GM13977 (cell line): Measurements from ENCODE around the gene MYT1.
"Not testable (repeated sequence)": the region's sequence is repeated elsewhere in the genome, so short reads cannot be mapped to it uniquely, and the experiment has no call there.

Source experiments
- DNase-seq: peaks from one replicate; pipeline ENCODE4 v3.0.0; 2012; ENCODE audit warnings: low spot score
- in situ Hi-C: fragments of 300-500 bp; cut with MboI; formaldehyde crosslinking; loops from one replicate; pipeline ENCODE4 v1.12.0; 2022; ENCODE audit warnings: low sequenced_read_pairs, low pct_unique_long_range_greater_than_20kb, mixed read lengths, inconsistent platforms; ENCODE audit not compliant: unreplicated experiment
- TF ChIP-seq, protein P1 (sequence below): IDR thresholded peaks from 2 replicates; pipeline ENCODE4 v1.5.1; 2012; ENCODE audit warnings: mild to moderate bottlenecking, control low read depth; ENCODE audit not compliant: insufficient read depth; ENCODE audit errors: extremely low read depth, missing control alignments

The MYT1 gene

DNA sequence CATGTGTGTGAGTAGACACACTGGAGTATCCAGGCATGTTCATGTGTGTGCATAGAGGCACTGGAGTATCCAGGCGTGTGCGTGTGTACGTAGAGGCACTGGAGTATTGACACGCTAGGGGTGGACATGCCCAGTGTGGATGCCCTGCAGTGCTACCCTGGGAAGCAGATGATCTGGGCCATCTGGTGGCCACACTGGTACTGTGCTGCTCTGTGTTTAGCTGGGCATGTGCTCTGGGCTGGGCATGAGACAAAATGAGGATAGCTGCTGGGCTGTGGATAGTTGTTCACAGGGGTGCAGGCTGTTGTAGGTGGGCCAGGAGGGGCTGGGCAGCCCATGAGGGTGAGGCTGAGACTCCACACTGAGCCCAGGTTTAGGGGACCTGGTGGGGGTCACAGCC lies 32.8 kb upstream of the MYT1 start:
- TF ChIP-seq, protein P1, sequence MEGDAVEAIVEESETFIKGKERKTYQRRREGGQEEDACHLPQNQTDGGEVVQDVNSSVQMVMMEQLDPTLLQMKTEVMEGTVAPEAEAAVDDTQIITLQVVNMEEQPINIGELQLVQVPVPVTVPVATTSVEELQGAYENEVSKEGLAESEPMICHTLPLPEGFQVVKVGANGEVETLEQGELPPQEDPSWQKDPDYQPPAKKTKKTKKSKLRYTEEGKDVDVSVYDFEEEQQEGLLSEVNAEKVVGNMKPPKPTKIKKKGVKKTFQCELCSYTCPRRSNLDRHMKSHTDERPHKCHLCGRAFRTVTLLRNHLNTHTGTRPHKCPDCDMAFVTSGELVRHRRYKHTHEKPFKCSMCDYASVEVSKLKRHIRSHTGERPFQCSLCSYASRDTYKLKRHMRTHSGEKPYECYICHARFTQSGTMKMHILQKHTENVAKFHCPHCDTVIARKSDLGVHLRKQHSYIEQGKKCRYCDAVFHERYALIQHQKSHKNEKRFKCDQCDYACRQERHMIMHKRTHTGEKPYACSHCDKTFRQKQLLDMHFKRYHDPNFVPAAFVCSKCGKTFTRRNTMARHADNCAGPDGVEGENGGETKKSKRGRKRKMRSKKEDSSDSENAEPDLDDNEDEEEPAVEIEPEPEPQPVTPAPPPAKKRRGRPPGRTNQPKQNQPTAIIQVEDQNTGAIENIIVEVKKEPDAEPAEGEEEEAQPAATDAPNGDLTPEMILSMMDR: peak; percentile 20
- no peak for DNase-seq
- in situ Hi-C loops: no loop called here

DNA sequence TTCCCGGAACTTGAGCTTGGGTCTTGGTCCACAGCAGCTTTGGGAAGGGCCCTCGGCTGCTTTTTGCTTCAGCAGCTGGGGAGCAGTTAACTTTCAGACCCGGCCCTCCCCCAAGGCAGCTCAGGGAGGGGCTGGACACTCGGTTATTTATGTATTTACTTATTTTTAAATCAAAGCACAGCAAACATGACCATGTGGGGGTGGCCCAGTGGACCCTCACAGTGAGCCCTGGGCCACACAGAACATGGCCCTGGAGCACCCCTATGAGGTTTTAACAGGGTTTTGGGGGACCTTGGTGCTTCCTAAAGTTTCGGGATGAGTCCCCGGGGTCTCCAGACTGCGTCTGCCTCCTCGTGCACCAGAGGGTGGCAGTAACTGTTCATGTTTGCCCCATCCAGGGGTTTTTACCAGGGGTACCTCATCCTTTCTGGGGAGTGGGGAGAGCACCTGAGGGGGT lies 30.3 kb upstream of the MYT1 start:
- DNase-seq: no peak
- in situ Hi-C loops: no loop called here
- TF ChIP-seq, protein P1: peak; percentile 40

DNA sequence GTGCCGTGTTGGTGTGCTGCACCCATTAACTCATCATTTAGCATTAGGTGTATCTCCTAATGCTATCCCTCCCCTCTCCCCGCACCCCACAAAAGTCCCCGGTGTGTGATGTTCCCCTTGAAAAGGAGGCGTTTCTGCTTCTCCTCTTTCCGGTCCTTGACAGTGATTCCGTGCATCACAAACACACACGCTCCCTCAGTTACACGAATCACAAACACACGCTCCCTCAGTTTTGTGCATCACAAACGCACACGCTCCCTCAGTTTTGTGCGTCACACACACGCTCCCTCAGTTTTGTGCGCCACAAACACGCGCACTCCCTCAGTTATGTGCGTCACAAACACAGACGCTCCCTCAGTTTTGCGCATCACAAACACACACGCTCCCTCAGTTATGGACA lies 29.5 kb upstream of the MYT1 start:
- DNase-seq, in situ Hi-C loops: not testable (repeated sequence)

DNA sequence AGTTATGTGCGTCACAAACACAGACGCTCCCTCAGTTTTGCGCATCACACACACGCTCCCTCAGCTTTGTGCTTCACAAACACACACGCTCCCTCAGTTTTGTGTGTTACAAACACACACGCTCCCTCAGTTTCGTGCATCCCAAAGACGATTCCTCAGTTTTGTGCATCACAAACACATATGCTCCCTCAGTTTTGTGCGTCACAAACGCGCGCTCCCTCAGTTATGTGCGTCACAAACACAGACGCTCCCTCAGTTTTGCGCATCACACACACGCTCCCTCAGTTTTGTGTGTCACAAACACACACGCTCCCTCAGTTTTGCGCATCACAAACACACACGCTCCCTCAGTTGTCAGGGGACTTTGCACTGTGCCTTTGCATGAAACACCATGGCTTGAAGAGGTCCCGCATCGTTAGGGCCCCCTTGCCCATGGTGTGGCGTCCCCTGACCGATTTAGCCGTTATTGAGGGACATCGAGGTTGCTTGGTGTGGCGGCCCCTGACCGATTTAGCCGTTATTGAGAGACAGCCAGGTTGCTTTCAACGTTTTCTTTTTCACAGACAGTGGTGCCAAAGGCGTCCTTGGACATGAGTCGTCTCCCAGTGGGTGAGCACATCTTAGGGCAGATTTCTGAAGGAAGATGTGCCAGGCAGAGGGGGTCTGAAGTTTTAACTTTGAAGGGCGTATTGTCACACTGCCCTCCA lies 28.1 kb upstream of the MYT1 start:
- in situ Hi-C loops: no loop called here
- TF ChIP-seq, protein P1: no peak
- DNase-seq: no peak

DNA sequence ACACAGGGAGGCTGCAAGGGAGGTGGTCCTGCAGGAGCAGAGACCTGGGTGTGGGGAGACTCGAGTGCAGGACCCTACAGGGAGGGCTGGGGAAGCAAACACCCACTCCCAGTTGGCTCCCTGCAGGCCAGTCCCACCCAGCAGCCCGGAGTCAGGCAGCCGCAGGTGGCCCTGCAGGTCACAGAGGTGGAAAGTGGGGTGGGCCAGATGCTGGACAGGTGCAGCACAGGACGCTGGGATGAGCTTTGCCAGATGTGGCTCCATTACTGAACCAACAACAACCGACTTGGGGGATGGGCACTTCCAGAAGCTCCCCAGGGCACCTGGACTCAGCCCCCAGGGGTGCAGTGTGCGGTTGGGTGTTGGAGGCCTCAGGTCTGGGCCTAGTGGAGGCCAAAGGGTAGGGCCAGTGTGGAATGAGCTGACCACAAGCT lies 26.6 kb upstream of the MYT1 start:
- no peak for DNase-seq
- in situ Hi-C loops: no loop called here
- TF ChIP-seq, protein P1: no peak

DNA sequence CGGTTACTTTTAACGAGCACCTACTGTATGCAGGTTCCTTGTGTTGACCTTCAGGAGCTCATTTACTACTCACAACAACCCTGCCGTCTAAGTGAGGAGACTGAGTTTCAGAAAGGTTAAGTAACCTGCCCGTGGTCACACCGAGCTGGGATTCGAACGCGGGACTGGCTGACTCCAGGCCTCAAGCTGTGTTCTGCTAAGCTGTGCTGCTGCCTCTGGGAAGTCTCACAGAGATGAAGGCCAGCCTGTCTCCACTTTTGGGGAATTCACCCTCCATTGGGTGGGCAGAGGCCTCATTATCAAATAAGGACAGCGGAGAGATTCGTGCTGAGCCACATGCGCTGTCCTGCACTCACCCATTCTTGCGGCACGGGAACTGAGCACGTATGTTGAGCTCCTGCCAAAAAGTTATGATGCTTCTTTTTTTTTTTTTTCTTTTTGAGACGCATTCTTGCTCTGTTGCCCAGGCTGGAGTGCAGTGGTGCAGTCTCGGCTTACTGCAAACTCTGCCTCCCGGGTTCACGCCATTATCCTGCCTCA lies 25.9 kb upstream of the MYT1 start:
- no peak for DNase-seq
- in situ Hi-C loops: no loop called here
- TF ChIP-seq, protein P1: no peak
